KMS-11 (cell line): Measurements from ENCODE around the gene CD164.
A peak's percentile ranks its signal among the peaks of the same experiment; 100 is the strongest.

Experiments used
- H2AFZ ChIP-seq: fragments of 200-600 bp; sonication (generic); 2 replicates; pipeline ENCODE4 v1.6.1; 2016; ENCODE audit warnings: antibody characterized with exemption, mixed run types, low read depth
- H3K27ac ChIP-seq: fragments of 200-600 bp; sonication (generic); 2 replicates; pipeline ENCODE4 v1.6.1; 2016; ENCODE audit warnings: mild to moderate bottlenecking, mixed run types
- H3K27me3 ChIP-seq: fragments of 200-600 bp; sonication (generic); 2 replicates; pipeline ENCODE4 v1.6.1; 2017; ENCODE audit warnings: mild to moderate bottlenecking, low read depth, mixed run types, moderate library complexity; ENCODE audit not compliant: insufficient read depth
- H3K36me3 ChIP-seq: fragments of 200-600 bp; sonication (generic); 2 replicates; pipeline ENCODE4 v1.6.1; 2017; ENCODE audit warnings: mild to moderate bottlenecking, mixed run types; ENCODE audit not compliant: insufficient read depth
- H3K4me1 ChIP-seq: fragments of 200-600 bp; sonication (generic); 2 replicates; pipeline ENCODE4 v1.6.1; 2016; ENCODE audit warnings: mild to moderate bottlenecking, low read depth, mixed run types; ENCODE audit not compliant: poor library complexity, severe bottlenecking
- H3K4me2 ChIP-seq: fragments of 200-600 bp; sonication (generic); 2 replicates; pipeline ENCODE4 v1.7.0; 2016; ENCODE audit warnings: mild to moderate bottlenecking, mixed run types
- H3K4me3 ChIP-seq: fragments of 200-600 bp; sonication (generic); IDR thresholded peaks from 2 replicates; pipeline ENCODE4 v1.6.1; 2017; ENCODE audit warnings: low read depth, low read length, mixed read lengths; ENCODE audit not compliant: insufficient read depth
- H3K79me2 ChIP-seq: fragments of 200-600 bp; sonication (generic); 2 replicates; pipeline ENCODE4 v1.6.1; 2016; ENCODE audit warnings: low read depth, mixed run types; ENCODE audit not compliant: insufficient read depth
- H3K9ac ChIP-seq: fragments of 200-600 bp; sonication (generic); 2 replicates; pipeline ENCODE4 v1.6.1; 2016; ENCODE audit warnings: mild to moderate bottlenecking, mixed run types
- H4K20me1 ChIP-seq: fragments of 200-600 bp; sonication (generic); 2 replicates; pipeline ENCODE4 v1.6.1; 2016; ENCODE audit warnings: mild to moderate bottlenecking, mixed run types; ENCODE audit not compliant: insufficient read depth
- TF ChIP-seq, protein P1 (sequence below): fragments of 200-600 bp; sonication (generic); conservative IDR thresholded peaks from 2 replicates; pipeline ENCODE4 v1.6.1; 2017; ENCODE audit warnings: low read depth, mild to moderate bottlenecking, antibody characterized with exemption, low read length, moderate library complexity, mixed read lengths

CD164 gene

DNA sequence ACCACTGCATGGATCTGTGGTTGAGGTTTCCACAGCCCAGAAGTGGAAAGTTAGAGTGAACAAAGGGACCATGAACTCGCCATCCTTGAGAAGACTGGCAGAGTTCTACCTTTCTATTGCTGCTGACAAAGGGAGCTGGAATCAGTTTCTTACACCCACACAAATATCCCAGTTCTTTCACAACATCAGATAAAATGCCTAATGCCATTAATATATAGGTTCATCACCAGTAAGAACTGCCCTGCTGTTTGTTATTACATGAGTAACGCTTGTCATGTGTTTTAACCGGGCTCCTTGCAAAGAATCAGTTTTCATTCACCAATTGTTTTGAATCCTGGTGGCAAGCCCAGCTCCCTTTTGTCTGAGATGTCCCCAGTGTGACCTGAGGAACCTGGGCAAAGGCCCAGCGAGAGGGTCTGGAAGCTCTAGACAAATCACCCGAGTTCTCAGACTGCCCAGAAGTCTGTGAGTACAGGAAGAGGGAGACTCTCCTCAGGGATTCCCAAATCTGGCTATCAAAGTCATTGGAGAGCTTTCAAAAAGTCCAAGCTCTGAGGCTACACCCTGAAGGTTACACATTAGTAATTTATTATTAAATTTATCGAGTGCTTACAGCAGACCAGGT is 7.5 kb upstream of the CD164 start:
- TF ChIP-seq, protein P1, sequence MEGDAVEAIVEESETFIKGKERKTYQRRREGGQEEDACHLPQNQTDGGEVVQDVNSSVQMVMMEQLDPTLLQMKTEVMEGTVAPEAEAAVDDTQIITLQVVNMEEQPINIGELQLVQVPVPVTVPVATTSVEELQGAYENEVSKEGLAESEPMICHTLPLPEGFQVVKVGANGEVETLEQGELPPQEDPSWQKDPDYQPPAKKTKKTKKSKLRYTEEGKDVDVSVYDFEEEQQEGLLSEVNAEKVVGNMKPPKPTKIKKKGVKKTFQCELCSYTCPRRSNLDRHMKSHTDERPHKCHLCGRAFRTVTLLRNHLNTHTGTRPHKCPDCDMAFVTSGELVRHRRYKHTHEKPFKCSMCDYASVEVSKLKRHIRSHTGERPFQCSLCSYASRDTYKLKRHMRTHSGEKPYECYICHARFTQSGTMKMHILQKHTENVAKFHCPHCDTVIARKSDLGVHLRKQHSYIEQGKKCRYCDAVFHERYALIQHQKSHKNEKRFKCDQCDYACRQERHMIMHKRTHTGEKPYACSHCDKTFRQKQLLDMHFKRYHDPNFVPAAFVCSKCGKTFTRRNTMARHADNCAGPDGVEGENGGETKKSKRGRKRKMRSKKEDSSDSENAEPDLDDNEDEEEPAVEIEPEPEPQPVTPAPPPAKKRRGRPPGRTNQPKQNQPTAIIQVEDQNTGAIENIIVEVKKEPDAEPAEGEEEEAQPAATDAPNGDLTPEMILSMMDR: no peak
- no peaks in the 10 kb centered on the region for H4K20me1 ChIP-seq
- no peaks in the 10 kb centered on the region for H3K79me2 ChIP-seq
- H3K4me3 ChIP-seq: no peak overlapping the region
- no peak overlapping the region for H3K4me2 ChIP-seq
- no peak overlapping the region for H2AFZ ChIP-seq
- no peaks in the 10 kb centered on the region for H3K36me3 ChIP-seq
- H3K27me3 ChIP-seq: no peaks in the 10 kb centered on the region
- no peak overlapping the region for H3K27ac ChIP-seq
- H3K4me1 ChIP-seq: no peaks in the 10 kb centered on the region
- H3K9ac ChIP-seq: no peak overlapping the region

DNA sequence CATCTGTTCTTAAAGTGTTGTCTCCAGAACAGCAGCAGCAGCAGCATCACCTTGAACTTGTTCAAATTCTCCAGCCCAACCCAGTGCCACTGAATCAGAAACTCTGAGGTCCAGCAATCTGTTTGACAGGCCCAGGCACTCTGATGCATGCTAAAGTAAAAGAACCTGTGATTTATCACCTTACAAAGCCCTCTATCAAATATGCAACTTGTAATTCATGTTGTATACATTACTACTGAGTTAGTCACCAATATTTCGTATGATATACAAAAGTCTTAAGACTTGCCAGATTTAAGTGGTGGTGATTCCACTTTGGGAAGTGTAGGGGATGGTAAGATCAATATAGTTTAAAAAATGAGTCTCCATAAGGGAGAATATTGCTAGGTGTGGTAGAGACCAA is 6.0 kb upstream of the CD164 start:
- H3K4me3 ChIP-seq: no peak overlapping the region
- H4K20me1 ChIP-seq: no peaks in the 10 kb centered on the region
- H3K27ac ChIP-seq: no peak overlapping the region
- no peaks in the 10 kb centered on the region for H3K4me1 ChIP-seq
- H3K79me2 ChIP-seq: no peaks in the 10 kb centered on the region
- TF ChIP-seq, protein P1: no peak
- H3K4me2 ChIP-seq: no peak overlapping the region
- H2AFZ ChIP-seq: no peak overlapping the region
- no peak overlapping the region for H3K9ac ChIP-seq
- H3K27me3 ChIP-seq: no peaks in the 10 kb centered on the region
- H3K36me3 ChIP-seq: no peaks in the 10 kb centered on the region

DNA sequence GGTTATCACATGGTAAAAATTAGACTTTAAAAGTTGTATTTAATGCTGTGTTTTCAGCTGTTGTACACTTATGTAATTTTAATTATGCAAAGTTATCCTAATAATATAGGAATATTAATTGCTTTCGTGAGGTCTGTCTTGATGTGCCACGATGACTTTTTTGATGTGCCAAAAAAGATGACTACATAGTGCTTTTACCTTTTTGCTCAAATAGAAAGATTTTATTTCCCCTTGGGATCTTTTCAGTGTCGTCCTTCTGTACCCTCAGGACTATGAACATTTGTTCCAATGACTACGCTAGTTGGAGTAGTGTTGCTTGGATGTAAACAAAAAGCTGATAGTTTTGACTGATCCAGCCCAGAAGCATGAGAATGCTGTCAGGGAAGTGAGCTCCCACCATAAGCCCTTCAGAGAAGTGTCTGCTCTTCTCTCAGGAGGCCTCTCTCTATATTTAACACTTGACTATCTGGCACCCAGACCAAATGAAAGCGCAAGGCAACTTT is 1.2 kb upstream of the CD164 start:
- Histone ChIP-seq H3K4me3 (no peak overlapping the region), H3K4me2 (peak overlapping the region; percentile 62), H3K9ac (peak overlapping the region; percentile 90), H3K27me3 (no peaks in the 10 kb centered on the region), H3K79me2 (peaks cover 32% of the 10 kb centered on the region), H4K20me1 (peaks cover 9% of the 10 kb centered on the region; the same call in 1 of the 2 replicates), H2AFZ (peak overlapping the region; percentile 59), H3K4me1 (peaks cover 17% of the 10 kb centered on the region), H3K36me3 (no peaks in the 10 kb centered on the region), H3K27ac (peak overlapping the region; percentile 92)
- TF ChIP-seq, protein P1: peak; percentile 2; the same call in 1 of the 2 replicates

DNA sequence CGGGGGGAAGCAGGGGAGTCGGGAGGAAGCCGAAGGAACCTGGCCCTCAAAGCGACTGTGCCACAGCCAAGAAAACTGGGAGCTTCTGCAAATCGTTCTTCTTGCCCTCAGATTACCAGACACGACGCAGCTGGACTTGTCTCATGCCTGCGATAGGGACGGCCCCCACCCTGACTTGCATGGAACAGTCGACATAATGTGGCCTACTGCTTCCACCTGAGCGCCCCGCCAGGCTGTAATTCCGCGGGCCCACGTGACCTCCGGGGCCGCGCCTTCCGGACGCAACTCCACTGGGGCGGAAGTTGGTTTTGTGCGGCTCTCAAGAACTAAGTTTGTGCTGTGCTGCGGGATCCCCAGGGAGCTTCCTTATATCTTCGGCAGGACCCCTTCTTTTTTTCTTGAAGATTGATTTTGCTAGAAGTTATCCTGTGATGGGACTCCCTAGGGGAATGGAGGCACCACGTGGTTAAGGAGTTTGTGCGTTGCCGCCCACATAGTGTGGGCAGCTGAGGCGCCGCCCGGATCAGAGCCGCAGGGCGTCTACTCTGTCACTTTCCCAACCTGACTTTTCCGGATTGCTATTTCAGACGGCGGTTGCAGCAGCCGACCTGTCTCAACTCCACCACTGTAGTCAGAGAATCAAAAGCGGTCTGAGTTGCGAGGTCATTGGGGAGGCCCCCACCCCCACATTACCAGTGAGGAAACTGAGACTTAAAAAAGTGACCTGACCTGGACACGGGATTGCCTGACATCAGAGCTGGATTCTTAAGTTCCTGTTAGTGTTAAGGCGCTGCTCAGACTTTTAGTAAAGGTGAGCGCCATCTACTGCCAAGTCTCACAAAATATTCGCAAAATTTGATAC is 540 bp upstream of the CD164 start:
- no peaks in the 10 kb centered on the region for H3K36me3 ChIP-seq
- TF ChIP-seq, protein P1: peak; percentile 57; the same call in 1 of the 2 replicates
- peaks cover 17% of the 10 kb centered on the region for H3K4me1 ChIP-seq
- peak overlapping the region; percentile 62 for H3K4me2 ChIP-seq
- peak overlapping the region; percentile 90 for H3K9ac ChIP-seq
- peaks cover 39% of the 10 kb centered on the region for H3K79me2 ChIP-seq
- H4K20me1 ChIP-seq: peaks cover 9% of the 10 kb centered on the region; the same call in 1 of the 2 replicates
- H3K4me3 ChIP-seq: no peak overlapping the region
- H3K27ac ChIP-seq: peak overlapping the region; percentile 92
- H2AFZ ChIP-seq: peak overlapping the region; percentile 59
- H3K27me3 ChIP-seq: no peaks in the 10 kb centered on the region
